Astrocyte (in vitro differentiated cells and primary cell): ENCODE data around the gene GPC3. TPM values are rescaled to one million over a fixed set of nuclear protein-coding genes. Genes with fewer than 3 reads are reported as not detected.

Experiments used
- DNase-seq: peaks from one replicate; pipeline ENCODE4 v3.0.0-alpha.2; 2010; ENCODE audit warnings: low read depth
- FAIRE-seq: peaks from 2 replicates; lab custom pipeline; 2011; peaks lifted over from hg19 to GRCh38; lab: Jason Lieb, UNC
- H2AFZ ChIP-seq: 2 replicates; pipeline ENCODE4 v1.6.0; 2012; ENCODE audit warnings: low read depth, low read length, inconsistent platforms
- H3K27ac ChIP-seq: 2 replicates; pipeline ENCODE4 v1.5.1; 2011; ENCODE audit warnings: low read depth, low read length, inconsistent platforms
- H3K27me3 ChIP-seq: 2 replicates; pipeline ENCODE4 v1.6.0; 2011; ENCODE audit warnings: low read length, inconsistent platforms; ENCODE audit not compliant: insufficient read depth
- H3K36me3 ChIP-seq: 2 replicates; pipeline ENCODE4 v1.5.1; 2011; ENCODE audit warnings: low read length, inconsistent platforms; ENCODE audit not compliant: insufficient read depth
- H3K4me1 ChIP-seq: 2 replicates; pipeline ENCODE4 v1.5.1; 2011; ENCODE audit warnings: low read length, inconsistent platforms; ENCODE audit not compliant: insufficient read depth
- H3K4me2 ChIP-seq: 2 replicates; pipeline ENCODE4 v1.6.0; 2012; ENCODE audit warnings: low read length, inconsistent platforms
- H3K4me3 ChIP-seq: 2 replicates; pipeline ENCODE4 v1.5.1; 2011; ENCODE audit warnings: low read depth, mild to moderate bottlenecking, low read length, inconsistent platforms; ENCODE audit not compliant: insufficient read depth
- H3K79me2 ChIP-seq: 2 replicates; pipeline ENCODE4 v1.6.0; 2012; ENCODE audit warnings: mild to moderate bottlenecking, low read length, inconsistent platforms; ENCODE audit not compliant: insufficient read depth
- H3K9ac ChIP-seq: 2 replicates; pipeline ENCODE4 v1.6.0; 2012; ENCODE audit warnings: mild to moderate bottlenecking, low read length, inconsistent platforms
- H3K9me3 ChIP-seq: 2 replicates; pipeline ENCODE4 v1.5.1; 2012; ENCODE audit warnings: low read depth, mild to moderate bottlenecking, low read length, inconsistent platforms; ENCODE audit not compliant: insufficient read depth
- H4K20me1 ChIP-seq: 2 replicates; pipeline ENCODE4 v1.6.0; 2012; ENCODE audit warnings: low read length, inconsistent platforms; ENCODE audit not compliant: insufficient read depth
- H3K27ac Mint-ChIP-seq: one replicate; pipeline ENCODE4 v1.8.0; 2021; ENCODE audit warnings: mild to moderate bottlenecking, mixed read lengths; ENCODE audit not compliant: unreplicated experiment
- H3K27me3 Mint-ChIP-seq: one replicate; pipeline ENCODE4 v1.8.0; 2021; ENCODE audit warnings: low read depth, mixed read lengths; ENCODE audit not compliant: unreplicated experiment
- H3K36me3 Mint-ChIP-seq: one replicate; pipeline ENCODE4 v1.8.0; 2021; ENCODE audit warnings: low read depth, mixed read lengths; ENCODE audit not compliant: unreplicated experiment
- H3K4me1 Mint-ChIP-seq: one replicate; pipeline ENCODE4 v1.8.0; 2021; ENCODE audit warnings: low read depth, mixed read lengths; ENCODE audit not compliant: unreplicated experiment
- H3K4me3 Mint-ChIP-seq: one replicate; pipeline ENCODE4 v1.8.0; 2021; ENCODE audit warnings: mild to moderate bottlenecking, moderate library complexity, mixed read lengths; ENCODE audit not compliant: unreplicated experiment
- H3K9me3 Mint-ChIP-seq: one replicate; pipeline ENCODE4 v1.8.0; 2021; ENCODE audit warnings: mild to moderate bottlenecking, mixed read lengths; ENCODE audit not compliant: unreplicated experiment
- EZH2 ChIP-seq: IDR thresholded peaks from 2 replicates; pipeline ENCODE4 v1.6.1; 2012; ENCODE audit warnings: mild to moderate bottlenecking, low read length, inconsistent platforms; ENCODE audit not compliant: insufficient read depth
- total RNA-seq: library from RNA; stranded (reverse); gene quantifications from 2 replicates; pipeline ENCODE4 v1.2.1, GENCODE V29; 2021
- TF ChIP-seq, protein P1 (sequence below): IDR thresholded peaks from 2 replicates; pipeline ENCODE4 v1.5.1; 2011; ENCODE audit warnings: low read depth, mild to moderate bottlenecking, inconsistent platforms, low read length, moderate library complexity; ENCODE audit not compliant: insufficient read depth

GPC3 gene
- total RNA-seq, 1 donor from 2014 or later: 8.2 TPM

DNA sequence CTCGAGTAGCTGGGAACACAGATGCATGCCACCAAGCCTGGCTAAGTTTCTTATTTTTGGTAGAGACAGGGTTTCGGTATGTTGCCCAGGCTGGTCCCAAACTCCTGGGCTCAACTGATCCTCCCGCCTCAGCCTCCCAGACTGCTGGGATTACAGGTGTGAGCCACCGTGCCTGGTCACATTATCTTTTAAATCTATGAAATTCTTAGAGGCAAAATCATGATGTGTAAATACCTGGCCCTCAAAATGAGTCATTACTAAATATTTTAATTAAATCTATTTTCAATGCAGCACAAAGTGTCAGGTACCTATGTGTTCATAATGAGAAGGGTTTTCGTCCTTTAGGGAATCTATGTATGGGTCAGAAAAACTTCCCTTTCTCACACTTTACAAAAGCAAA, 347.6 kb downstream of the GPC3 start:
- no peaks in the 10 kb centered on the region for H3K9me3 Mint-ChIP-seq
- H3K9ac ChIP-seq: no peak overlapping the region
- H3K9me3 ChIP-seq: no peaks in the 10 kb centered on the region
- H3K4me1 ChIP-seq: peaks cover 7% of the 10 kb centered on the region
- no peak for TF ChIP-seq EZH2
- TF ChIP-seq, protein P1, sequence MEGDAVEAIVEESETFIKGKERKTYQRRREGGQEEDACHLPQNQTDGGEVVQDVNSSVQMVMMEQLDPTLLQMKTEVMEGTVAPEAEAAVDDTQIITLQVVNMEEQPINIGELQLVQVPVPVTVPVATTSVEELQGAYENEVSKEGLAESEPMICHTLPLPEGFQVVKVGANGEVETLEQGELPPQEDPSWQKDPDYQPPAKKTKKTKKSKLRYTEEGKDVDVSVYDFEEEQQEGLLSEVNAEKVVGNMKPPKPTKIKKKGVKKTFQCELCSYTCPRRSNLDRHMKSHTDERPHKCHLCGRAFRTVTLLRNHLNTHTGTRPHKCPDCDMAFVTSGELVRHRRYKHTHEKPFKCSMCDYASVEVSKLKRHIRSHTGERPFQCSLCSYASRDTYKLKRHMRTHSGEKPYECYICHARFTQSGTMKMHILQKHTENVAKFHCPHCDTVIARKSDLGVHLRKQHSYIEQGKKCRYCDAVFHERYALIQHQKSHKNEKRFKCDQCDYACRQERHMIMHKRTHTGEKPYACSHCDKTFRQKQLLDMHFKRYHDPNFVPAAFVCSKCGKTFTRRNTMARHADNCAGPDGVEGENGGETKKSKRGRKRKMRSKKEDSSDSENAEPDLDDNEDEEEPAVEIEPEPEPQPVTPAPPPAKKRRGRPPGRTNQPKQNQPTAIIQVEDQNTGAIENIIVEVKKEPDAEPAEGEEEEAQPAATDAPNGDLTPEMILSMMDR: no peak
- H3K4me2 ChIP-seq: no peak overlapping the region
- no peak for FAIRE-seq
- H3K4me3 ChIP-seq: no peak overlapping the region
- H3K27ac Mint-ChIP-seq: no peak overlapping the region
- no peaks in the 10 kb centered on the region for H3K27me3 Mint-ChIP-seq
- H3K4me1 Mint-ChIP-seq: peaks cover 18% of the 10 kb centered on the region
- H3K36me3 ChIP-seq: no peaks in the 10 kb centered on the region
- H3K4me3 Mint-ChIP-seq: no peak overlapping the region
- H2AFZ ChIP-seq: no peak overlapping the region
- no peaks in the 10 kb centered on the region for H3K79me2 ChIP-seq
- H4K20me1 ChIP-seq: no peaks in the 10 kb centered on the region
- H3K27me3 ChIP-seq: no peaks in the 10 kb centered on the region
- DNase-seq: no peak
- H3K36me3 Mint-ChIP-seq: no peaks in the 10 kb centered on the region
- no peak overlapping the region for H3K27ac ChIP-seq

DNA sequence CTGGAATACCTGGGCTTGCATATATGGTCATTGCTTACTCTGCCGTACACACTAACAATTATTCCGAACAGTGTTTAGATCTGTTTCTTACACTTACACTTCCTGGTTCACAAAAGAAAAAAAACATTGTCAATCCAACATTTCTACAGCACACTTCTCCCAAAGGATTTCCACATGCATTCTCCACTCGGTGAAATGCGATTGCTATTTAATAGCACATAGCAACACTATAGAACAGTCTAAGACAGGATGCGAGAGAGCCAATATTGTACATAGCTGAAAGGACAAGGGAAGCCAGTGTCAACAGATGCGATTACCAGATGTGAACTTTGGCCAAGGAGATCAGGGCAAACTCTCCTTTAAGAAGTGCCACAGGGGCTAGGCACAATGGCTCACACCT, 349.4 kb downstream of the GPC3 start:
- TF ChIP-seq EZH2: no peak
- TF ChIP-seq, protein P1: no peak
- Histone ChIP-seq H3K4me1 (peaks cover 7% of the 10 kb centered on the region), H3K36me3 (no peaks in the 10 kb centered on the region), H3K4me2 (no peak overlapping the region), H3K79me2 (no peaks in the 10 kb centered on the region), H3K27me3 (no peaks in the 10 kb centered on the region), H4K20me1 (no peaks in the 10 kb centered on the region), H2AFZ (no peak overlapping the region), H3K27ac (no peak overlapping the region), H3K9ac (no peak overlapping the region), H3K9me3 (no peaks in the 10 kb centered on the region), H3K4me3 (no peak overlapping the region)
- no peaks in the 10 kb centered on the region for H3K27me3 Mint-ChIP-seq
- FAIRE-seq (no peak), DNase-seq (no peak)
- H3K9me3 Mint-ChIP-seq: no peaks in the 10 kb centered on the region
- H3K4me3 Mint-ChIP-seq: no peak overlapping the region
- peaks cover 18% of the 10 kb centered on the region for H3K4me1 Mint-ChIP-seq
- no peaks in the 10 kb centered on the region for H3K36me3 Mint-ChIP-seq
- no peak overlapping the region for H3K27ac Mint-ChIP-seq

DNA sequence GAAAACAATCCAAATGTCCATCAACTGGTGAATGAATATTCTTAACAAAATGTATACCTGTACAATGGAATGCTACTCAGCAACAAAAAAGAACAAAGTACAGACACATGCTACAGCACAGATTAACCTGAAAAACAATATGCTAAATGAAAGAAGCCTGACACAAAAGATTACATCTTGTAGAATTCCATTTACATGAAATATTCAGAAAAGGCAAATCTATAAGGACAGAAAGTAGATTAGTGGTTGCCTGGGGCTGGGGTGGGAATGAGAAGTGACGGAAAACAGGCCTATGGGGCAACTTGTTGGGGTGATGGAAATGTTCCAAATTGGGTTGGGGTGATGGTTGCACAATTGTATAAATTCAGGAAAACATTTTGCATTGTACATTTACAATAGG, 351.0 kb downstream of the GPC3 start:
- no peaks in the 10 kb centered on the region for H4K20me1 ChIP-seq
- no peaks in the 10 kb centered on the region for H3K27me3 Mint-ChIP-seq
- no peaks in the 10 kb centered on the region for H3K36me3 ChIP-seq
- H3K79me2 ChIP-seq: no peaks in the 10 kb centered on the region
- H3K4me3 Mint-ChIP-seq: no peak overlapping the region
- TF ChIP-seq, protein P1: no peak
- no peak overlapping the region for H3K27ac Mint-ChIP-seq
- no peak overlapping the region for H3K9ac ChIP-seq
- DNase-seq (no peak), FAIRE-seq (peak; percentile 81)
- H3K4me2 ChIP-seq: no peak overlapping the region
- H3K9me3 Mint-ChIP-seq: no peaks in the 10 kb centered on the region
- H3K9me3 ChIP-seq: no peaks in the 10 kb centered on the region
- no peaks in the 10 kb centered on the region for H3K27me3 ChIP-seq
- no peak overlapping the region for H2AFZ ChIP-seq
- H3K4me3 ChIP-seq: no peak overlapping the region
- H3K36me3 Mint-ChIP-seq: no peaks in the 10 kb centered on the region
- peaks cover 16% of the 10 kb centered on the region for H3K4me1 Mint-ChIP-seq
- H3K4me1 ChIP-seq: no peaks in the 10 kb centered on the region
- H3K27ac ChIP-seq: no peak overlapping the region
